ENCODE data around the gene CD2AP.

- TF ChIP-seq CTCF (IDR thresholded peaks at IDR 0.05; ENCODE audit: low read depth, low read length, missing input control) (no peak), HNF4A (conservative IDR thresholded peaks at IDR 0.05) (no peak), SP1 (IDR thresholded peaks at IDR 0.05) (no peak), YY1 (IDR thresholded peaks at IDR 0.05) (no peak), RAD21 (IDR thresholded peaks at IDR 0.05) (no peak), TAF1 (conservative IDR thresholded peaks at IDR 0.05) (no peak)
Observed at GRCh38 chr6:47454713-47455396, 22.7 kb upstream of the CD2AP start.

Data from liver (tissue), 3 donors.